Lower leg skin (tissue), 3 donors: Measurements from ENCODE around the gene HERC5.

Source experiments
- POLR2A ChIP-seq, 2 donors: fragments of 450-650 bp; IDR thresholded peaks; one replicate each; pipeline ENCODE4 v1.6.1; 2016 to 2017; ENCODE audit warnings: antibody characterized with exemption in 2 of 2, mild to moderate bottlenecking in 1 of 2, moderate library complexity in 1 of 2
- TF ChIP-seq, protein P1 (sequence below), 3 donors: fragments of 450-650 bp; IDR thresholded peaks; one replicate each; pipeline ENCODE4 v1.5.1; 2016; ENCODE audit warnings: antibody characterized with exemption in 3 of 3, mild to moderate bottlenecking in 3 of 3, moderate library complexity in 2 of 3

DNA sequence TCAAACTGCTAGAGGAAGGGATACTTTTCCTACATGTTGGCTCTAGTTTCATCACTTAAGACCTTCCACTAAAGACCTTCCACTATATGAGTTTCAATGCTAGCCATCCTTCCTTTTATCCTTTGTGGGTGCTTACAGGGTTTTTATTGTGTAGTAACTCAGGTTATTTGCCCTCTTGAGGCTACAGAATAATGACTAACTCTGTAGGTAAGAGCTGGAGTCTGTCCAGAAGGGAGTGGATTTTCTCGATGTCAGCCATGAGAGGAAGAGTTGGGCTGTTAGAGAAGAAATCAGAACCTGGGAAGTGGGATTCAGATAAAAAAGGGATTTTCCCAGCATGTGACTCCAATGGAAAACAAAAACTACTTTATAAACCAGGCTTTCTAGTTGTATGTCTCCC is 27.5 kb upstream of the HERC5 start:
- TF ChIP-seq, protein P1, sequence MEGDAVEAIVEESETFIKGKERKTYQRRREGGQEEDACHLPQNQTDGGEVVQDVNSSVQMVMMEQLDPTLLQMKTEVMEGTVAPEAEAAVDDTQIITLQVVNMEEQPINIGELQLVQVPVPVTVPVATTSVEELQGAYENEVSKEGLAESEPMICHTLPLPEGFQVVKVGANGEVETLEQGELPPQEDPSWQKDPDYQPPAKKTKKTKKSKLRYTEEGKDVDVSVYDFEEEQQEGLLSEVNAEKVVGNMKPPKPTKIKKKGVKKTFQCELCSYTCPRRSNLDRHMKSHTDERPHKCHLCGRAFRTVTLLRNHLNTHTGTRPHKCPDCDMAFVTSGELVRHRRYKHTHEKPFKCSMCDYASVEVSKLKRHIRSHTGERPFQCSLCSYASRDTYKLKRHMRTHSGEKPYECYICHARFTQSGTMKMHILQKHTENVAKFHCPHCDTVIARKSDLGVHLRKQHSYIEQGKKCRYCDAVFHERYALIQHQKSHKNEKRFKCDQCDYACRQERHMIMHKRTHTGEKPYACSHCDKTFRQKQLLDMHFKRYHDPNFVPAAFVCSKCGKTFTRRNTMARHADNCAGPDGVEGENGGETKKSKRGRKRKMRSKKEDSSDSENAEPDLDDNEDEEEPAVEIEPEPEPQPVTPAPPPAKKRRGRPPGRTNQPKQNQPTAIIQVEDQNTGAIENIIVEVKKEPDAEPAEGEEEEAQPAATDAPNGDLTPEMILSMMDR (IDR thresholded peaks at IDR 0.05), result no peak
- no peak for TF ChIP-seq POLR2A (IDR thresholded peaks at IDR 0.05)
